ENCODE results near the gene CXCL16.

The CXCL16 gene

GRCh38 chr17:4782652-4783051 is 42.9 kb upstream of the CXCL16 start:
- no peak for TF ChIP-seq CSDC2 (CRISPR knock-in tag; IDR thresholded peaks at IDR 0.05)
- no peak for TF ChIP-seq CREB5 (CRISPR knock-in tag; IDR thresholded peaks at IDR 0.05; ENCODE audit: low read depth)
- no peak for TF ChIP-seq ZNF8 (CRISPR knock-in tag; IDR thresholded peaks at IDR 0.05)
- no peak for TF ChIP-seq ARNTL (CRISPR knock-in tag; IDR thresholded peaks at IDR 0.05; ENCODE audit: borderline replicate concordance, low read depth)
- TF ChIP-seq PPARA (CRISPR knock-in tag; IDR thresholded peaks at IDR 0.05; ENCODE audit: borderline replicate concordance): no peak
- no peak for TF ChIP-seq ISL1 (CRISPR knock-in tag; IDR thresholded peaks at IDR 0.05)
- no peak for TF ChIP-seq OSR1 (CRISPR knock-in tag; IDR thresholded peaks at IDR 0.05)
- no peak for TF ChIP-seq TSHZ2 (CRISPR knock-in tag; IDR thresholded peaks at IDR 0.05)
- no peak for TF ChIP-seq ZFP30 (CRISPR knock-in tag; IDR thresholded peaks at IDR 0.05)
- TF ChIP-seq TCF4 (CRISPR knock-in tag; IDR thresholded peaks at IDR 0.05; ENCODE audit: borderline replicate concordance): no peak
- no peak for TF ChIP-seq POU6F1 (CRISPR knock-in tag; IDR thresholded peaks at IDR 0.05; ENCODE audit: borderline replicate concordance, low read depth)
- no peak for TF ChIP-seq PATZ1 (CRISPR knock-in tag; IDR thresholded peaks at IDR 0.05; ENCODE audit: borderline replicate concordance)
- ATAC-seq: peak; percentile 52

- no peak for ATAC-seq
- no peak for TF ChIP-seq ZFP30 (CRISPR knock-in tag; IDR thresholded peaks at IDR 0.05)
- no peak for TF ChIP-seq CSDC2 (CRISPR knock-in tag; IDR thresholded peaks at IDR 0.05)
- TF ChIP-seq ZC3H10 (CRISPR knock-in tag; IDR thresholded peaks at IDR 0.05): no peak
- no peak for TF ChIP-seq CSRNP3 (CRISPR knock-in tag; IDR thresholded peaks at IDR 0.05)
- no peak for TF ChIP-seq PPARA (CRISPR knock-in tag; IDR thresholded peaks at IDR 0.05; ENCODE audit: borderline replicate concordance)
These were observed 40.7 kb upstream of the CXCL16 start for GRCh38 chr17:4780325-4780955.

- ATAC-seq: no peak
- TF ChIP-seq ARNTL (CRISPR knock-in tag; IDR thresholded peaks at IDR 0.05; ENCODE audit: borderline replicate concordance, low read depth) (no peak), ZC3H10 (CRISPR knock-in tag; IDR thresholded peaks at IDR 0.05) (no peak), TOX (CRISPR knock-in tag; IDR thresholded peaks at IDR 0.05; ENCODE audit: borderline replicate concordance) (no peak), CSDC2 (CRISPR knock-in tag; IDR thresholded peaks at IDR 0.05) (no peak), PATZ1 (CRISPR knock-in tag; IDR thresholded peaks at IDR 0.05; ENCODE audit: borderline replicate concordance) (no peak), BACH2 (CRISPR knock-in tag; IDR thresholded peaks at IDR 0.05; ENCODE audit: borderline replicate concordance) (no peak), POU6F1 (CRISPR knock-in tag; IDR thresholded peaks at IDR 0.05; ENCODE audit: borderline replicate concordance, low read depth) (no peak), ISL1 (CRISPR knock-in tag; IDR thresholded peaks at IDR 0.05) (no peak), ZFP3 (CRISPR knock-in tag; IDR thresholded peaks at IDR 0.05) (no peak), TSHZ2 (CRISPR knock-in tag; IDR thresholded peaks at IDR 0.05) (no peak), ZNF70 (CRISPR knock-in tag; IDR thresholded peaks at IDR 0.05) (no peak), SNAI2 (CRISPR knock-in tag; IDR thresholded peaks at IDR 0.05) (no peak)
These were observed 38.4 kb upstream of the CXCL16 start for GRCh38 chr17:4777969-4778760.

Measured in SK-N-SH treated with all-trans-retinoic acid at 6 μM for 48 hours (cell line).